ENCODE measurements around the gene PPP1R14B. TPM values are rescaled to one million over a fixed set of nuclear protein-coding genes. Genes with fewer than 3 reads are reported as not detected.
"Not testable (repeated sequence)": the region's sequence is repeated elsewhere in the genome, so short reads cannot be mapped to it uniquely, and the experiment has no call there.

The PPP1R14B gene
- total RNA-seq, 1 donor from 2014 or later: 129 TPM

GRCh38 chr11:64250415-64251015 lies 3.8 kb upstream of the PPP1R14B start:
- DNase-seq (ENCODE audit: missing footprints) (no peak), ATAC-seq (no peak)
- intact Hi-C loops (cut with DNase I): loop anchor here (5.0 kb wide), 1 partner anchor 52 kb away; the partner anchor contains the start of gene CATSPERZ

- no peak for ATAC-seq
- intact Hi-C loops (cut with DNase I): loop anchor here (2.0 to 5.0 kb wide), 2 partner anchors 19 to 53 kb away; partner anchors contain the start of gene CATSPERZ
- DNase-seq (ENCODE audit: missing footprints): no peak
These were observed 3.0 kb upstream of the PPP1R14B start for GRCh38 chr11:64249563-64250414.

- ATAC-seq: no peak
- intact Hi-C loops (cut with DNase I): loop anchor here (2.0 kb wide), 1 partner anchor 20 kb away; no protein-coding TSS in a partner anchor
- no peak for DNase-seq (ENCODE audit: missing footprints)
These were observed 2.3 kb upstream of the PPP1R14B start for GRCh38 chr11:64249038-64249437.

- intact Hi-C loops (cut with DNase I): loop anchor here (2.0 kb wide), 1 partner anchor 20 kb away; no protein-coding TSS in a partner anchor
- ATAC-seq (no peak), DNase-seq (ENCODE audit: missing footprints) (no peak)
These were observed 1.8 kb upstream of the PPP1R14B start for GRCh38 chr11:64248578-64248977.

- no peak for ATAC-seq
- no peak for DNase-seq (ENCODE audit: missing footprints)
- intact Hi-C loops (cut with DNase I): loop anchor here (2.0 kb wide), 1 partner anchor 21 kb away; no protein-coding TSS in a partner anchor
These were observed 1.2 kb upstream of the PPP1R14B start for GRCh38 chr11:64247729-64248531.

GRCh38 chr11:64246621-64246870 lies 197 bp downstream of the PPP1R14B start:
- ATAC-seq; intact Hi-C loops (cut with DNase I); DNase-seq (ENCODE audit: missing footprints): not testable (repeated sequence)

GRCh38 chr11:64245797-64246620 lies 734 bp downstream of the PPP1R14B start:
- intact Hi-C loops (cut with DNase I): no loop called here
- DNase-seq (ENCODE audit: missing footprints): peak; percentile 83
- no peak for ATAC-seq

GRCh38 chr11:64245401-64245796 lies 1.3 kb downstream of the PPP1R14B start:
- ATAC-seq (no peak), DNase-seq (ENCODE audit: missing footprints) (no peak)
- intact Hi-C loops (cut with DNase I): no loop called here

GRCh38 chr11:64244966-64245365 lies 1.8 kb downstream of the PPP1R14B start:
- DNase-seq (ENCODE audit: missing footprints): no peak
- ATAC-seq: no peak
- intact Hi-C loops (cut with DNase I): no loop called here

GRCh38 chr11:64244107-64244506 lies 2.6 kb downstream of the PPP1R14B start:
- intact Hi-C loops (cut with DNase I): no loop called here
- DNase-seq (ENCODE audit: missing footprints): no peak
- ATAC-seq: no peak

- intact Hi-C loops (cut with DNase I): no loop called here
- DNase-seq (ENCODE audit: missing footprints): no peak
- ATAC-seq: no peak
These were observed 3.4 kb downstream of the PPP1R14B start for GRCh38 chr11:64243236-64243854.

- no peak for DNase-seq (ENCODE audit: missing footprints)
- peak; percentile 4 for ATAC-seq
- intact Hi-C loops (cut with DNase I): loop anchor here (2.0 kb wide), 1 partner anchor 63 kb away; the partner anchor contains the start of gene ESRRA
These were observed 5.0 kb downstream of the PPP1R14B start for GRCh38 chr11:64241491-64242374.

GRCh38 chr11:64241241-64241490 lies 5.6 kb downstream of the PPP1R14B start:
- ATAC-seq: peak; percentile 90
- peak; percentile 99 for DNase-seq (ENCODE audit: missing footprints)

GRCh38 chr11:64240435-64241240 lies 6.1 kb downstream of the PPP1R14B start, which contains the start of gene FKBP2:
TSS of gene FKBP2 (plus strand) at chr11:64241095. CDS start at chr11:64242388, 1,293 bp downstream.
- ATAC-seq: peak; percentile 81
- DNase-seq (ENCODE audit: missing footprints): peak; percentile 99
- intact Hi-C loops (cut with DNase I): loop anchor here (2.0 kb wide), 1 partner anchor 64 kb away; the partner anchor contains the start of gene ESRRA

More at GRCh38 chr11:64241241-64241490, 5.6 kb downstream of the PPP1R14B start:
- intact Hi-C loops (cut with DNase I): loop anchor here (2.0 kb wide), 1 partner anchor 64 kb away; the partner anchor contains the start of gene ESRRA

- ATAC-seq: no peak
- DNase-seq (ENCODE audit: missing footprints): no peak
- intact Hi-C loops (cut with DNase I): loop anchor here (2.0 kb wide), 1 partner anchor 65 kb away; the partner anchor contains the start of gene ESRRA
These were observed 6.9 kb downstream of the PPP1R14B start for GRCh38 chr11:64239662-64240434.

All from Right ventricle myocardium inferior (tissue), 1 donor.